ENCODE data around the gene MYH14. TPM values are rescaled to one million over a fixed set of nuclear protein-coding genes. Genes with fewer than 3 reads are reported as not detected.

MYH14 gene
- total RNA-seq, 1 donor from 2014 or later: 96.0 TPM

DNA sequence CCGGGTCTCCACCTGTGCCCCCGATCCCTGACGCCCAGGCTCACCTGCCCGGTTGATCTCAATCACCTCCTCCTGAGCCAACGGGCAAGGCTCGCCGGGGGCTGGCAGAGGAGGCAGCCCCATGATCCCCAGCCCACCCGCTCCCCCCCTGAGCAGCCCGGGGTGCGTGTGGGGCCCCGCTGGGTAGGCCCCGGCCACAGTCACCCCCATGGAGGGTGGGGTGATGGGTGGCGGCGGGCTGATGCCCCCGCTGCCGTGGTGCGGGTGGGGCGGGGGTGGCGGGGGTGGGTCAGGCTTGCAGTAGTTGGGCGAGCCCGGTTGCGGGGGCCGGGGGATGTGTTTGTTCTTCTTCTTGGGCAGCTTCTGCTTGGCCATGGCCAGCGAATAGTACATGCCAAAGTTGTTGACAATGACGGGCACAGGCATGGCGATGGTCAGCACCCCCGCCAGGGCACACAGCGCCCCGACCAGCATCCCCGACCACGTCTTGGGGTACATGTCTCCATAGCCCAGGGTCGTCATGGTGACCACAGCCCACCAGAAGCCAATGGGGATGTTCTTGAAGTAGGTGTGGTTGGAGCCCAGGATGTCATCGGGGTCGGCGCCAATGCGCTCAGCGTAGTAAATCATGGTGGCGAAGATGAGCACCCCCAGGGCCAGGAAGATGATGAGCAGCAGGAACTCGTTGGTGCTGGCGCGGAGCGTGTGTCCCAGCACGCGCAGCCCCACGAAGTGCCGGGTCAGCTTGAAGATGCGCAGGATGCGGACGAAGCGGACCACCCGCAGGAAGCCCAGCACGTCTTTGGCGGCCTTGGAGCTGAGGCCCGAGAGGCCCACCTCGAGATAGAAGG lies 119.7 kb downstream of the MYH14 start:
- TF ChIP-seq, protein P1, sequence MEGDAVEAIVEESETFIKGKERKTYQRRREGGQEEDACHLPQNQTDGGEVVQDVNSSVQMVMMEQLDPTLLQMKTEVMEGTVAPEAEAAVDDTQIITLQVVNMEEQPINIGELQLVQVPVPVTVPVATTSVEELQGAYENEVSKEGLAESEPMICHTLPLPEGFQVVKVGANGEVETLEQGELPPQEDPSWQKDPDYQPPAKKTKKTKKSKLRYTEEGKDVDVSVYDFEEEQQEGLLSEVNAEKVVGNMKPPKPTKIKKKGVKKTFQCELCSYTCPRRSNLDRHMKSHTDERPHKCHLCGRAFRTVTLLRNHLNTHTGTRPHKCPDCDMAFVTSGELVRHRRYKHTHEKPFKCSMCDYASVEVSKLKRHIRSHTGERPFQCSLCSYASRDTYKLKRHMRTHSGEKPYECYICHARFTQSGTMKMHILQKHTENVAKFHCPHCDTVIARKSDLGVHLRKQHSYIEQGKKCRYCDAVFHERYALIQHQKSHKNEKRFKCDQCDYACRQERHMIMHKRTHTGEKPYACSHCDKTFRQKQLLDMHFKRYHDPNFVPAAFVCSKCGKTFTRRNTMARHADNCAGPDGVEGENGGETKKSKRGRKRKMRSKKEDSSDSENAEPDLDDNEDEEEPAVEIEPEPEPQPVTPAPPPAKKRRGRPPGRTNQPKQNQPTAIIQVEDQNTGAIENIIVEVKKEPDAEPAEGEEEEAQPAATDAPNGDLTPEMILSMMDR (IDR thresholded peaks at IDR 0.05; ENCODE audit: insufficient read depth, low read length, poor library complexity, severe bottlenecking): no peak
- no peak overlapping the region for H3K4me3 ChIP-seq (ENCODE audit: low read depth, low read length)
- peaks cover 29% of the 10 kb centered on the region for H3K27me3 ChIP-seq (ENCODE audit: control insufficient read depth, insufficient read depth, low read length)
- DNase-seq (ENCODE audit: low read depth): no peak
- H3K36me3 ChIP-seq (ENCODE audit: control insufficient read depth, insufficient read depth, low read length): no peaks in the 10 kb centered on the region

DNA sequence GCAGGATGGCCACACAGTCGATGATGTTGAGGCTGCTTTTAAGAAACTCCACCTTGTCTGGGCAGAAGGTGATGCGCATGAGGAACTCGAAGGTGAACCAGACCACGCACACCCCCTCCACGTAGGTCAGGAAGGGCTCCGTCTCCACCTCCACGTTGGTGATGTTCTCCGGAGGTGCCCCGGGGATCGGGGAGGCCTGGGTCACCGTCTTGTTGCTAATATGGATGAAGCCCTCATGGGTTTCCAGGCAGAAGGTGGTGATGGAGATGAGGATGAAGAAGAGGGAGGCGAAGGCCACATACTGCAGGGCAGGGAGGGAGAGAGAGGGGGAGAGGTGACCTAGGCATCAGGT lies 120.3 kb downstream of the MYH14 start:
- Histone ChIP-seq H3K36me3 (ENCODE audit: control insufficient read depth, insufficient read depth, low read length) (no peaks in the 10 kb centered on the region), H3K4me3 (ENCODE audit: low read depth, low read length) (no peak overlapping the region), H3K27me3 (ENCODE audit: control insufficient read depth, insufficient read depth, low read length) (peaks cover 30% of the 10 kb centered on the region)
- TF ChIP-seq, protein P1 (IDR thresholded peaks at IDR 0.05; ENCODE audit: insufficient read depth, low read length, poor library complexity, severe bottlenecking): no peak
- no peak for DNase-seq (ENCODE audit: low read depth)

DNA sequence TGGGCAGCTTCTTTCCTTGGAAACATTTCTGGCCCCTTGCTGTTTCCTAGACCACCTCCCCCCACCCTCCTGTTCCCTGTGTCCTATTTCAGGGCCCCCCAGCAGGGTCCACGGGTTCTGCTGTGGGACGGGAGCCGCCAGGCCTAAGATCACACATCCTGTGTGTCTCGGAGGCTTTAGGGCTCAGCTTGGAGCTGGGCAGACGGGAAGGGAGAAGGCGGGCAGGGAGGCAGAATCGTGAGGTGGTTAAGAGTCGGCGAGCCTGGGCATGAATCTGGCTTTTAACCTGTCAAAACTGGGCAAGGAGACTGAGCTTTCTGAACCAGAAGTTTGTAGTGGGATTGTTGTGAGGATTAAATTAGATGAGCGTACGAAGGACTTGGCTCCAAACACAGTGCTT lies 120.9 kb downstream of the MYH14 start:
- TF ChIP-seq, protein P1 (IDR thresholded peaks at IDR 0.05; ENCODE audit: insufficient read depth, low read length, poor library complexity, severe bottlenecking): no peak
- H3K36me3 ChIP-seq (ENCODE audit: control insufficient read depth, insufficient read depth, low read length): no peaks in the 10 kb centered on the region
- H3K27me3 ChIP-seq (ENCODE audit: control insufficient read depth, insufficient read depth, low read length): peaks cover 34% of the 10 kb centered on the region
- no peak for DNase-seq (ENCODE audit: low read depth)
- no peak overlapping the region for H3K4me3 ChIP-seq (ENCODE audit: low read depth, low read length)

DNA sequence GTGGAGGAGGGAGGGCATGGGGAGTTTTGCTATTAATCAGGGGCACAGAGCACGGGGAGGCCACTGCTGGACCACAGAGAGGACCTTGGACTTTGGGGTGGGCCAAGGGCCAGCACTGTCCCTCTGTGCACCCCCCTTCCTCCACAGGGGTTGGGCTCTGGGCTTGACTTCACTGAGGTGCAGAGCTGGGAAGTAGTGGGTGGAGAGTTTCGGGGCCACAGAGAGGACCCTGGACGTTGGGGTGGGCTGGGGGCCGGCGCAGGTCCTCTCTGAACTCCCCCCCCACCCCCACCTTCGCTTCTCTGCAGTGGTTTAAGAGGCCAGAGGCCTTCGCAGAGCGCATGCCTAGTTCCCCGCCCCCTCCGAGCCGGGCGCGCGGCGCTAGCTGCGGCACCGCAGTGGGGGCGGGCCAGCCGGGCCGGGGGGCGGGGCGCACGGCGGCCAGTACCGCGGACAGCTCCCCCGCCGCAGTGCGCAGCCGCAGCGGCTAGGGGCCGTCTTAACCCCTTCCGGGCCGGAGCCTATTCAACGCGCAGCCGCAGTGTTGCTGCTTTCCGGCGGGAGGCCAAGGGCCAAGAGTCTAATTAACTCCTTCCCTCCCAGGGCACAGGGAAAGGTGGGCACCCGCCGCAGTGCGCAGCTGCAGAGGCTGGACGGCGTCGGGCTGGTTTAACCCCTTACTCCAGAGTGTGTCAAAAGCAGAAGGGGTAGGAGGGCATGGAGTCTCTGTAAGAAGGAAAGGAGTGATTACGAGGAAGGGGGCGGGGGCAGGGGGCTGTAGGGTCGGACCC lies 122.1 kb downstream of the MYH14 start:
- TF ChIP-seq, protein P1 (IDR thresholded peaks at IDR 0.05; ENCODE audit: insufficient read depth, low read length, poor library complexity, severe bottlenecking): no peak
- no peak for DNase-seq (ENCODE audit: low read depth)
- Histone ChIP-seq H3K4me3 (ENCODE audit: low read depth, low read length) (no peak overlapping the region), H3K27me3 (ENCODE audit: control insufficient read depth, insufficient read depth, low read length) (peaks cover 44% of the 10 kb centered on the region), H3K36me3 (ENCODE audit: control insufficient read depth, insufficient read depth, low read length) (no peaks in the 10 kb centered on the region)

DNA sequence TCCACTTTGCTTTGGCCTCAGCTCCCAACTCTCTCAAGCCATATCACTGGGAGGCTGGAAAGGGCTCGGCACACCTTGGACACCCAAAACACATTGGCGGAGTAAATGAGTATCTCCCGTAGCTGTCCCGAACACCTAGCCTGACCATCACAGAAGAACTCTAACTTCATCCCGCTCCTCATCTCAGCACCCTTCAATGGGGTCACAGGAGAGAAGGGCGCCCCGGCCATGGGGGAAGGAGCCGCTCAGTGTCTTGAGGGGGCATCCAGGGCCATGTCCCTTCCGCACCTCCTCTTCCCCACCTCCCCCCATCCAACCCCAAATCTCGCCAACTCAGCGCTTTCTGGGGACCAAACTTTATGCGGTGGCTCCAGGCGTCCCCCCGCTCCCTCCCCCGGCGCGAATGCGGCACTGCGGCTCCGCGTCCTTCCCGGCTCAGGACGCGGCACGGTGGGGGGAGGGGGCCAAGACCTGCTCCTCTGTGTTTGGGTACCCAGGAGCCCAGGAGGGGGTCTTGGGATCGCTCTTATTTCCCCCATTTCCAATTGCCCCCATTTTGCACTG lies 122.8 kb downstream of the MYH14 start:
- H3K27me3 ChIP-seq (ENCODE audit: control insufficient read depth, insufficient read depth, low read length): peaks cover 48% of the 10 kb centered on the region
- H3K4me3 ChIP-seq (ENCODE audit: low read depth, low read length): no peak overlapping the region
- DNase-seq (ENCODE audit: low read depth): no peak

More for the DNA sequence above, 122.8 kb downstream of the MYH14 start:
- H3K36me3 ChIP-seq (ENCODE audit: control insufficient read depth, insufficient read depth, low read length): no peaks in the 10 kb centered on the region
- TF ChIP-seq, protein P1 (IDR thresholded peaks at IDR 0.05; ENCODE audit: insufficient read depth, low read length, poor library complexity, severe bottlenecking): no peak

All from kidney epithelial cell (primary cell).